Activated T-cell treated with anti-CD3 and anti-CD28 coated beads, Interleukin-2, amount 50 U/mL, for 24 hours (primary cell): ENCODE data around the gene CDKN2B.

Source experiments
- DNase-seq: peaks from one replicate; pipeline ENCODE4 v3.0.0-alpha.2; 2020
- H3K27ac Mint-ChIP-seq: 2 replicates; pipeline ENCODE4 v1.8.0; 2020; ENCODE audit warnings: mild to moderate bottlenecking, mixed read lengths
- H3K27me3 Mint-ChIP-seq: 2 replicates; pipeline ENCODE4 v1.8.0; 2020; ENCODE audit warnings: mixed read lengths
- H3K36me3 Mint-ChIP-seq: 2 replicates; pipeline ENCODE4 v1.8.0; 2020; ENCODE audit warnings: low read depth, mixed read lengths
- H3K4me1 Mint-ChIP-seq: 2 replicates; pipeline ENCODE4 v1.8.0; 2020; ENCODE audit warnings: low read depth, mixed read lengths
- H3K4me3 Mint-ChIP-seq: 2 replicates; pipeline ENCODE4 v1.8.0; 2020; ENCODE audit warnings: mild to moderate bottlenecking, moderate library complexity, mixed read lengths
- H3K9me3 Mint-ChIP-seq: 2 replicates; pipeline ENCODE4 v1.8.0; 2020; ENCODE audit warnings: mixed read lengths

Gene CDKN2B

GRCh38 chr9:22010866-22011625 lies 1.9 kb upstream of the CDKN2B start:
- Mint-ChIP-seq H3K4me3 (no peak overlapping the region), H3K4me1 (peaks cover 17% of the 10 kb centered on the region), H3K9me3 (no peaks in the 10 kb centered on the region), H3K36me3 (no peaks in the 10 kb centered on the region), H3K27me3 (peaks cover 57% of the 10 kb centered on the region), H3K27ac (no peak overlapping the region)
- DNase-seq, result no peak

DNA sequence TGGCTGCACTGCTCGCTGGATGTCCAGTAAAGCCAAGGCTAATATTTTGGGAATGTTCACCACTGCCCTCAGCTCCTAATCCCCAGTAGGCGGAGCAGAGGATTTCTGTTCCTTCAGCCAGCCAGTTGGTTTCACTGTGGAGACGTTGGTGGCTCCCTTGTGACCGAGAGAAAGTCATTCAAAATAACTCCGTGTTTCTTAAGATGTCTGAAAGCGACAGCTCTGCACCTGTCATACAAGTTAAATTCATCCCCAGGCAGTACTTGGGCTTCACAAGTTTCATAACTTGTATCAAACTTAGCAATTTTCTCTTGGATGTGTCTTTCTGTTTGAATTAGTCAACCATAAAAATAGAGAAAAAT lies 382 bp upstream of the CDKN2B start:
- no peaks in the 10 kb centered on the region for H3K9me3 Mint-ChIP-seq

DNA sequence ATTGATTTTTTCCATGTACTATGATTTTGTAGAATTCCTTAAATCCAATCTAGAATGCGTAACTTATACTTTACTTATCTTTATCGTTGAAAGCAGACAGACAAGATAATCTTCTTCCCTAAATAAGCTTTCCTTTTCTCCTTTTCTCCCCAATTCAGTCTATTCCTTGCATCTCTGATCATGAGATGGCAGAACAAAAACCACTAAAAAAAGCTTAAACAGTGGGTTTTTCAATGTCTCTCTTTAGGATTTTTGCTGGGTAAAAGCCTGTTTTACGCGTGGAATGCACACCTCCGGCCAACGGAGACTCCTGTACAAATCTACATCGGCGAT lies 755 bp downstream of the CDKN2B start:
- Mint-ChIP-seq H3K4me3 (peak overlapping the region; percentile 80), H3K27ac (no peak overlapping the region), H3K27me3 (peaks cover 82% of the 10 kb centered on the region), H3K4me1 (peaks cover 27% of the 10 kb centered on the region), H3K9me3 (no peaks in the 10 kb centered on the region), H3K36me3 (no peaks in the 10 kb centered on the region)
- DNase-seq, result no peak

More for the DNA sequence above, 382 bp upstream of the CDKN2B start:
- H3K27me3 Mint-ChIP-seq, result peaks cover 72% of the 10 kb centered on the region
- DNase-seq, result no peak
- no peak overlapping the region for H3K27ac Mint-ChIP-seq
- H3K36me3 Mint-ChIP-seq, result no peaks in the 10 kb centered on the region
- H3K4me1 Mint-ChIP-seq, result peaks cover 27% of the 10 kb centered on the region
- H3K4me3 Mint-ChIP-seq, result peak overlapping the region; percentile 80

- DNase-seq, result no peak
- Mint-ChIP-seq H3K4me1 (peaks cover 27% of the 10 kb centered on the region), H3K4me3 (no peak overlapping the region), H3K27me3 (peaks cover 85% of the 10 kb centered on the region), H3K27ac (no peak overlapping the region), H3K9me3 (no peaks in the 10 kb centered on the region), H3K36me3 (no peaks in the 10 kb centered on the region)
Observed at GRCh38 chr9:22005702-22006606, 3.2 kb downstream of the CDKN2B start.

DNA sequence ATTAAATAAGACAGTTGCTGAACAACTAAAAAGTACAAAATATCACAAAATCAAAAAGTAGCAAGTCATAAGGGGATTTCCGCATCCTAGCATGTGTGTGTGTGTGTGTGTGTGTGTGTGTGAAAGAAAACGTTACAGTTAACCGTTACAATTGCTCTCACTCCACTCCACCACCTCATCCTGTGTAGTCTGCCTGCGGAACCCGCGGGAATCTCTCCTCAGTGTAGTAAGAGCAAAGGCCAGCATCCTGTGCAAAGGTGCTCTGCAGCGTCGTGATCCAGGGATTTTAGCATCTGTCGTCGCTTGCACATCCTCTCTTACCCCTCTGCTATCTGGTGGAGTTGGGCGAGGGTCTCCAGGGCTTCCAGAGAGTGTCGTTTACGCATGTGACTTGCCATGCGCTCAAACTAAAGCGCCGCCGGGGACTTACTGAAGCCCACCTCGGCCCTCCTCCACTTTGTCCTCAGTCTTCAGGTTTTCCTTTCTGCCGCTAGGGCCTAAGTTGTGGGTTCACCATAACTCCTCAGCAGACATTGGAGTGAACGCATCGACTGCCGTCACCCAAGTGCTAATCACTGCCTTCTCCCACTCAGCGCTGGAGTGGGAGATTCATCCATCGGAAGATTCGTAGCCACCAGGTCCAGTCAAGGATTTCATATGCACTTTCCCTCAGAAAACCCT lies 3.9 kb downstream of the CDKN2B start:
- Mint-ChIP-seq H3K27ac (no peak overlapping the region), H3K4me3 (no peak overlapping the region), H3K36me3 (no peaks in the 10 kb centered on the region), H3K4me1 (peaks cover 25% of the 10 kb centered on the region), H3K9me3 (no peaks in the 10 kb centered on the region), H3K27me3 (peaks cover 82% of the 10 kb centered on the region)
- no peak for DNase-seq

DNA sequence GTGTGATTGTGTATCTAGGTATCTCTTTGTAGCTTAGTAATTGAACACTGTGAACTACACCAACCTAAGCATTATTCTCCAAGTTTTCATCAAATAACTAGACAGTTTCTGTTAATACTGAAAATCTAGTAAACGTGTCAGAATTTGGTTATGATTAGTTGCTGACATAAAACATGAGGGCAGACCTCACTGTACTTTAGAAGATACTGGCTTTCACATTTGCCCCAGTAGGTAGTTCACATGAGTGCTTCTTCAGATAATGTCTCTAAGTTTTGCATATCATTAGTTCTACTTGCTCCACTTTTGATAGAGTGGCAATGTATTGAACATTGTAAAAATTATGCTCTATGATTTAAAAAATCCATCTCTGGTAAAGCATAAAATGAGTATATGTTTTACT lies 7.1 kb downstream of the CDKN2B start:
- no peak overlapping the region for H3K27ac Mint-ChIP-seq
- H3K4me1 Mint-ChIP-seq, result peaks cover 12% of the 10 kb centered on the region
- no peaks in the 10 kb centered on the region for H3K9me3 Mint-ChIP-seq
- peaks cover 72% of the 10 kb centered on the region for H3K27me3 Mint-ChIP-seq
- H3K4me3 Mint-ChIP-seq, result no peak overlapping the region
- H3K36me3 Mint-ChIP-seq, result no peaks in the 10 kb centered on the region
- no peak for DNase-seq

DNA sequence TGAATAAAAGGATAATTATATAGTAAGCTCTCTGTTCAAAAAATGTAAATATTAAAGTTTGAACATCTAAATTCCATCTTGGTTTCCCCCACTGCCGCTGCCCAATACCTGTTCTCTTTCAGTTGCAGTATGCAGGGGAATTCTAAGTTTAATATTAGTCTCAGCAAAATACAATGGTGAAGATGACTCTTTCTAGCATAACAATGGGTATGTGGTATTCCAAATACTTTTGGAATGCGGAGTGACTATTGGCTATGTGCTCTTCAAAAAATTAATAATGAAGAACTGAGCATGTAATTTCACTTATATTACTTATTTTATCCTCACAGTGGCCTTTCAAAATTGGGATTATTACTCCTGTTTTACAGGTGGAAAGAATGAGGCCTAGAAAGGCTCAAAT lies 11.1 kb downstream of the CDKN2B start:
- H3K27me3 Mint-ChIP-seq, result peaks cover 68% of the 10 kb centered on the region
- no peak overlapping the region for H3K4me3 Mint-ChIP-seq
- peaks cover 2% of the 10 kb centered on the region for H3K36me3 Mint-ChIP-seq
- DNase-seq, result no peak
- H3K4me1 Mint-ChIP-seq, result peaks cover 15% of the 10 kb centered on the region
- H3K9me3 Mint-ChIP-seq, result no peaks in the 10 kb centered on the region
- H3K27ac Mint-ChIP-seq, result no peak overlapping the region

- Mint-ChIP-seq H3K4me3 (no peak overlapping the region), H3K4me1 (peaks cover 15% of the 10 kb centered on the region), H3K27me3 (peaks cover 64% of the 10 kb centered on the region), H3K9me3 (no peaks in the 10 kb centered on the region), H3K36me3 (peaks cover 2% of the 10 kb centered on the region), H3K27ac (no peak overlapping the region)
- DNase-seq, result no peak
Observed at GRCh38 chr9:21997480-21997879, 11.6 kb downstream of the CDKN2B start.

DNA sequence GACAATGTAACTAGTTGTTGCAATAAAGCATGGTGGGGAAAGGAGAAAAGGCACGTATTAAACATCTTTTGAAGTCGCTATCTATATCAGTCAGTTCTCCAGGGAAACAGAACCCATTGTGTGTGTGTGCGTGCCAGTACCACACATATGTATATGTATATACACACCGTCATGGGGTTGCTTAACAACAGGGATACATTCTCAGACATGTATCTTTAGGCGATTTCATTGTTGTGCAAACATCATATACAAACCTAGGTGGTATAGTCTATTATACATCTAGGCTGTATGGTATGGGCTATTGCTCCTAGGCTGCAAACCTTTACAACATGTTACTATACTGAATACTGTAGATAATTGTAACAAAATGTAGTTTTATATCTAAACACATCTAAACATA lies 12.2 kb downstream of the CDKN2B start:
- H3K27ac Mint-ChIP-seq, result no peak overlapping the region
- H3K36me3 Mint-ChIP-seq, result peaks cover 2% of the 10 kb centered on the region
- peaks cover 58% of the 10 kb centered on the region for H3K27me3 Mint-ChIP-seq
- H3K4me3 Mint-ChIP-seq, result no peak overlapping the region
- no peaks in the 10 kb centered on the region for H3K9me3 Mint-ChIP-seq
- H3K4me1 Mint-ChIP-seq, result peaks cover 15% of the 10 kb centered on the region
- DNase-seq, result no peak

DNA sequence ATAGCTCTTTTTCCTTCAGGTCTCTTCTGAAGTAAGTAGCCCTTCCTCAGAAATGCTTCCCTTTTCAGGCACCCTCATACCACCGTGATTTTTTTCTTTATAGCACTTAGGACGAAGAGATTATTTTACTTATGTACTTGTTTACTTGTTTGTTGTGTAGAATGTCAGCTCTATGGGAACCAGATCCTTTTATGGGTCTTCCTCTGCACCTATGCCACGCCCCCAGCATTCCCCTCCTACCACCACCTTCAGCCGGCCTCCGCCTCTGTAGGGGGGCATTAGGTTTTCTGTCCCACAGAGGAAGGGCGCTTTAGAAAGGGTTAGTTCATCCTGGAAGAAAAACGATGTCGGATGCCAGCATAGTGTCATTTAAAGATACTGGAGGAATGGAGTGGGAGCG lies 12.7 kb downstream of the CDKN2B start:
- Mint-ChIP-seq H3K27ac (no peak overlapping the region), H3K27me3 (peaks cover 58% of the 10 kb centered on the region), H3K4me3 (peak overlapping the region; percentile 88), H3K36me3 (peaks cover 2% of the 10 kb centered on the region), H3K9me3 (no peaks in the 10 kb centered on the region), H3K4me1 (peaks cover 15% of the 10 kb centered on the region)
- no peak for DNase-seq

DNA sequence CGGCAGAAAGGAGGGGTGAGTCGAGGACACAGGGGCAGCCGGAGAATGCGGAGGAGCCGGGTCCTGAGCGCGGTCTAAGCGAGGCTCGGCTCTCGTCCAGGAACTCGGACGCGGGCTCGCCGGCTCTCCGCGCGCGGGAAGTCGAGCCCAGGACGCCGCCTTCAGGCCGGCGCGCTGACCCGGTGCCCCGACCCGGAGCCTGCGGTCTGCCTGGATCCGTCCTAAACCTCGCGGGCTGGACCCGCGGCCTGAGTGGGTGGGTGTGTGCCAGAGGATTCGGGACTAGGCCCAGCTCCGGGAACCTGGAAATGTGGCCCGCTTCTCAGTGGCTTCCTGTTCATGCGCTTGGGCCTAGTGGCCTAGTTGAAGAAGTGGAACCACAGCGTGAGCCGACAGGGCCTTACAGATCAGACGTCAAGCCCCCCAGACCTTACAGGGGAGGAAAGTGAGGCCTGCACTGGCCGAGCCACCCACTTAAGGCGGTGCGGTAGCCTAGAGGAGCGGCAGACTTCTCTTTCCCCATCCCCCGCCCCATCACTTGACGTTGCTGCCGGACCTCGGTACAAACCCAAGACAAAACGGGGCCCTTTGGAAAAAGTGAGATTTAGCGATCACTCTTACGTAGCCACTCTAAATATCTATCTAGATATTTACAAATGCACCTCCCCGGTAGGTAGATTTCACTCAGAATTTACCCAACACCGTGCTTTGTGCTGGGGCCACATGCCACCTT lies 13.3 kb downstream of the CDKN2B start:
- Mint-ChIP-seq H3K4me3 (peak overlapping the region; percentile 88), H3K27me3 (peaks cover 55% of the 10 kb centered on the region), H3K27ac (peak overlapping the region; percentile 76), H3K4me1 (peaks cover 15% of the 10 kb centered on the region), H3K9me3 (no peaks in the 10 kb centered on the region), H3K36me3 (peaks cover 2% of the 10 kb centered on the region)
- DNase-seq, result no peak

GRCh38 chr9:21995006-21995665 lies 14.0 kb downstream of the CDKN2B start:
- Mint-ChIP-seq H3K27ac (peak overlapping the region; percentile 77), H3K9me3 (no peaks in the 10 kb centered on the region), H3K4me1 (peaks cover 17% of the 10 kb centered on the region), H3K4me3 (peak overlapping the region; percentile 88), H3K36me3 (peaks cover 2% of the 10 kb centered on the region), H3K27me3 (peaks cover 58% of the 10 kb centered on the region)
- DNase-seq, result peak; percentile 76

- Mint-ChIP-seq H3K9me3 (no peaks in the 10 kb centered on the region), H3K36me3 (peaks cover 2% of the 10 kb centered on the region), H3K4me3 (peak within 1 kb of the TSS; percentile 88), H3K4me1 (peaks cover 19% of the 10 kb centered on the region), H3K27me3 (peaks cover 59% of the 10 kb centered on the region), H3K27ac (peak within 1 kb of the TSS; percentile 77)
- DNase-seq, result peak; percentile 62
Observed at GRCh38 chr9:21994556-21995005, 14.5 kb downstream of the CDKN2B start, which contains the start of gene CDKN2B-AS1. Gene CDKN2B-AS1 (plus strand): TSS chr9:21994791.
